Retinal pigment epithelial cell (primary cell): ENCODE data around the gene ANKRD30A.
"Not testable (repeated sequence)": the region's sequence is repeated elsewhere in the genome, so short reads cannot be mapped to it uniquely, and the experiment has no call there.

ENCODE experiments used
- DNase-seq: peaks from one replicate; pipeline ENCODE4 v3.0.0-alpha.2; 2010; ENCODE audit warnings: low read depth
- H3K4me3 ChIP-seq: 2 replicates; pipeline ENCODE4 v1.5.1; 2011; ENCODE audit warnings: mild to moderate bottlenecking, low read length, control low read depth, moderate library complexity
- TF ChIP-seq, protein P1 (sequence below): conservative IDR thresholded peaks from 2 replicates; pipeline ENCODE4 v1.5.1; 2011; ENCODE audit warnings: low read depth, low read length, control low read depth, inconsistent platforms

ANKRD30A gene

GRCh38 chr10:37314862-37315261 lies 189.5 kb downstream of the ANKRD30A start:
- TF ChIP-seq, protein P1, sequence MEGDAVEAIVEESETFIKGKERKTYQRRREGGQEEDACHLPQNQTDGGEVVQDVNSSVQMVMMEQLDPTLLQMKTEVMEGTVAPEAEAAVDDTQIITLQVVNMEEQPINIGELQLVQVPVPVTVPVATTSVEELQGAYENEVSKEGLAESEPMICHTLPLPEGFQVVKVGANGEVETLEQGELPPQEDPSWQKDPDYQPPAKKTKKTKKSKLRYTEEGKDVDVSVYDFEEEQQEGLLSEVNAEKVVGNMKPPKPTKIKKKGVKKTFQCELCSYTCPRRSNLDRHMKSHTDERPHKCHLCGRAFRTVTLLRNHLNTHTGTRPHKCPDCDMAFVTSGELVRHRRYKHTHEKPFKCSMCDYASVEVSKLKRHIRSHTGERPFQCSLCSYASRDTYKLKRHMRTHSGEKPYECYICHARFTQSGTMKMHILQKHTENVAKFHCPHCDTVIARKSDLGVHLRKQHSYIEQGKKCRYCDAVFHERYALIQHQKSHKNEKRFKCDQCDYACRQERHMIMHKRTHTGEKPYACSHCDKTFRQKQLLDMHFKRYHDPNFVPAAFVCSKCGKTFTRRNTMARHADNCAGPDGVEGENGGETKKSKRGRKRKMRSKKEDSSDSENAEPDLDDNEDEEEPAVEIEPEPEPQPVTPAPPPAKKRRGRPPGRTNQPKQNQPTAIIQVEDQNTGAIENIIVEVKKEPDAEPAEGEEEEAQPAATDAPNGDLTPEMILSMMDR, result no peak
- no peak for DNase-seq
- no peak overlapping the region for H3K4me3 ChIP-seq

DNA sequence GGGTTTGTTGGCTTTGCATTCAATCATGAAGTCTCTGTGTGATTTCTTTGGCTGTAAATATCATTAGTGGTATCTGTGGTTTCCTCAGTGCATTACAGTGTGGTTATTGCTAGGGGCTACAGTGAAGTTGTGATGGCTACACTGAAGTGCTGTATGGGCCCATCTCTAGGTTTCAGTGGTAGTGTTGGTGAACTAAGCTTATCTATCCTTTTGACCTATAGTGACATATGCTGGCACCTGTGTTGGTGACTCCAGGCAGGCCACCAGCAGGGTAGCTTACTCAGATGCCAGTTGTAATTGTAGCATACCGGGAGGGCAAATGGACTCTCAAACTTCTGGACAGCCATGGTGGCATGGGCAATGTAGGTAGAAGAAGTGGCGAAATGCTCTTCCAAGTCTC lies 219.0 kb downstream of the ANKRD30A start:
- TF ChIP-seq, protein P1, result no peak
- no peak overlapping the region for H3K4me3 ChIP-seq
- no peak for DNase-seq

DNA sequence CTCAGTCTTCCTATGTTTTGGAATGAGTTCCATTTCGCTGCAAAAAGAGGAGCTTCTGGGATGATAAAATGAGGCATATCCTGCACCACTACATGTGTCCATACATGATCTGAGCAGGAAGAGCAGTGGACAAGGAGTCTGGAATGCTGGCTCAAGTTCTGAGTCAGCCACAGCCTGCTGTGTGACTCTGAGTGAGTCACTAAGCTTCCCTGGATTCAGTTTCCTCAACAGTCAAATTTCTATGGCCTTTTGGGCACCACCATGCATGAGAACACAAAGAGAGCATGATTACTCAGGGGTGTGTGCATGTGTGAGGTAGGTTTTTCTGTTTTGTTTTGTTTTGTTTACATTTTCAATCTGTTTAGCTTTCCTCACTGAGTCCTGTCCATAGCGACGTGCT lies 254.6 kb downstream of the ANKRD30A start:
- TF ChIP-seq, protein P1, result no peak
- no peak for DNase-seq
- H3K4me3 ChIP-seq, result no peak overlapping the region

DNA sequence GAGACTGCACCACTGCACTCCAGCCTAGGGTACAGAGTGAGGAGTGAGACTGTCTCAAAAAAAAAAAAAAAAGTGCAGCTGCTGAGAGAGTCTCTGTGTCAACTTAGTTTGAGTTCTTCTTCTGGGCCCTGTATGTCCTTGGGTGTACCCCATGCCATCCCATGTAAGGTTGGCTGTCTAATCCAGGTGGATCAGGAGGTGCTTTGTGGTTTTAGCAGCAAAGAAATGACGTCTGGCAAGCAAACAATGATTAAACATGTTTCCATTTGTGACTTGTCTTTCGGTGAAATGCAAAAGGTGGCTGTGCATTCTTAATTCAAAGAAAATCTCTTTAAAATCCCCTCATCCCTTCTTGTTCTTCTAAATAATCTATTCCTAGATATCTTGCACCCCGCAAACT lies 255.9 kb downstream of the ANKRD30A start:
- DNase-seq, result no peak
- TF ChIP-seq, protein P1, result no peak
- no peak overlapping the region for H3K4me3 ChIP-seq

GRCh38 chr10:37384923-37385322 lies 259.5 kb downstream of the ANKRD30A start:
- H3K4me3 ChIP-seq, result no peak overlapping the region
- no peak for DNase-seq
- TF ChIP-seq, protein P1, result no peak

DNA sequence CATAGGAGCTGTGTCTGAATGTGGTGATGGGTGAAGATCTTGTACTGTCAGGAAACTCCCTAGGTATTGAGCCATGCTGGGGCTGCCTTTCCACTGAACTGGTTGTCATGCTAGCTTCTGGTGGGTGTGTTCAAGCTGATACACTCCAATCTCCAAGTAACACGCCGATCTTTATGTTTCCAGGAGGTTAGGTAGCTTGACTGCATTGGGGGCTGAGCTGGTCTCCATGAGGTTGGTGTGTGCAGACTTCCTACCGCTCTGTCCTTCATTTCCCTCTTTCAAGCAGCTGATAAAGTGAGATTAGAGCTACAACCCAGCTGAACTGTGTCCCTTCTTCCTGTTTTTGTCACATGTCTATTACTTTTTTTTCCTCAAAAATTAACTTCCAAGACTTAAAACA lies 265.5 kb downstream of the ANKRD30A start:
- no peak overlapping the region for H3K4me3 ChIP-seq
- TF ChIP-seq, protein P1, result no peak
- DNase-seq, result no peak

- H3K4me3 ChIP-seq, DNase-seq: not testable (repeated sequence)
These were observed 275.4 kb downstream of the ANKRD30A start for GRCh38 chr10:37400774-37401173.

DNA sequence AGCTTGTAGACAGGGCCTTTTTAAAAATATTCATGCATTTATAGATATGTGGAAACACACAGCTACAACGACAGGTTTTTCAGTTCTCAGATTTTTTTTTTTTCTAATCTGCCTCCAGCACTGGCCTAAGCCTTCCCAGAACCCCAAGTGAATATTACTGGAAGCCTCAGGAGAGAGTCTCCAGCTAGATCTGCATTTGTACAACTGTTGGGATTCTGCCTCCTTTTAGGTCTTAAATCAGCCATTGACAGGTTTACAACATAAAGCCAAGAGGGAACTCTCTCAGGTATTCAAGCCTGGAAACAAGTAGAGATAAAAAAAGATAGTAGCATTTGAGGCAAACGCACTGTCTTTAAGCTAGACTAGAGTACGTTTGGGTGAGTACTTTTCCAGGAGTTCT lies 275.8 kb downstream of the ANKRD30A start:
- TF ChIP-seq, protein P1, result no peak
- DNase-seq, result no peak
- H3K4me3 ChIP-seq, result no peak overlapping the region
